GM11168 (cell line): ENCODE measurements around the gene NUDT1.

Experiments
- in situ Hi-C: fragments of 300-500 bp; cut with MboI; formaldehyde crosslinking; loops from one replicate; pipeline ENCODE4 v1.12.0; 2022; ENCODE audit warnings: low sequenced_read_pairs; ENCODE audit not compliant: unreplicated experiment

The NUDT1 gene

DNA sequence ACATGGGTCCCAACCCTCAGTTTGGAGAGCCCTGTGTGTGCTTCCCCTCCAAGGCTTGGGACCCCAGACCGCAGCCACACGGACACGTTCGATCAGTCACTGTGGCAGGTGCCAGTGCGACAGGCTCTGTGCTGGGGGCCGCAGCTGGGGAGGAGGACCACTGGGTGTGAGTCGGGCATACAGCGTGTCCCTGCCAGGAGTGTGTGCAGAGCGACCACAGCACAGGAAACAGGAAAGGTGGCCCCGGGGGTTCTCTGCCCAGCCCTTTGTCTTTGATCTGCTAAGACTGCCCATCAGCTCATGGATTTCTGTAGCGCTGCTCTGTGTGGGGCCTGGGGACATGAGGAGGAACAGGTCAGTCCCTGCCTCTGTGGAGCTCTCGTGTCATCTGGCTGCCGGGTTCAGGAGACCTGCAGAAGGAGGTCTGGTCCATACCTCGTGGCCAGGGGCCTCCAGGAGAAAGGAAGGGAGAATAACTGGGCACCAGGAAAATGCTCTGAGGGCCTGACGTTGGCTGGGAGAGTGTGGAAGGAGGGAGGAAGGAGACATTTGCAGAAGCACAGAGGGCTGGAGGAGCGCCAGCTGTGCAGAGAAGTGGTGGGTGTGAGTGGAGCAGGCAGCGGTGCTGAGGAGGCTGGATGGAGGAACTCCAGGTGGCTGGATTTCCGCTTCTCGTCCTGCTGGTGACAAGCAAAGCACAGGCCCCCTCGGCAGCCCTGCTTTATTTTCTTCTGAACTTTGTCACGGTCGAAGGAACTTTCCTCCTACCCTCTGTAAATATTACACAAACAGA lies 4.1 kb downstream of the NUDT1 start:
- in situ Hi-C loops = loop anchor here (5.0 kb wide), 1 partner anchor 101 kb away; no protein-coding TSS in a partner anchor

DNA sequence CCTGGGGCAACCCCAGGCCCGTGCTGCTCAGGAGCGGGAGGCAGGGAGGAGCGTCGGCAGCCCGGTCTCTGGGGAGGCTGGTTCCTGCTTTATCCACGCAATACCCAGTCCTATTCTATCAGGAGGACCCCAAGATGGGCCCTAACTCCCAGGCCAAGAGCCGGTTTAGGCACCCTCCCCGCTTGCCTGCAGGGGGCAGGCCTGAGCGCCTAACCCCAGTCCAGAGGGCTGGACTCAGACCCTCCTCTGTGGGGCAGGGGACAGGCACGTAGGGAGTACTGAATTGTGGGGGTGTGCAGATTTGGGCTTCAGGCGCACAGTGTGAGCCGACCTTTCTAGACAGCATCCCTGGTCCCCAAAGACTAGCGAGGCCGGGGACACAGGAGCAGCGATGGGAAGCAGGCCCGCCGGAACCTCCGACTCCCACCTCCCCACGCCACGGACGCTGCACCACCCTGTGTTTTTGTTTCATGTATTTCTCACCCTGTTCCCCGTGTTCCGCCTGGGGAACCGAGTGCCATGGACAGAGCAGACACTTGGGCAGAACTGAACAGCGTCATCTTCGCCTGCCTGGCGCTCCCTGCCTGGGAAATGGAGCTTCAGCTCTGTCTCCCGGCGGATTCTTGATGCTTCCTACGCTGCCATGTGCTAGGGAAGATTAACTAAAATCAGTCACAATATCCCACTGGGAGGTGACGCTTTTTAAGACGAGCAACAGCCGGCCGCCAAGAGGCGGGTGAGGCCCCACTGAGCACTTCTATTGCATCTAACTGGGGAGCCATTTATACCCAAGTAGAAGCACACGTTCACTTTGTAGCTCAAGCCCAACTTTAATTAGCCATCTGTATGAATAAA lies 5.3 kb downstream of the NUDT1 start:
- in situ Hi-C loops = loop anchor here (5.0 kb wide), 1 partner anchor 100 kb away; no protein-coding TSS in a partner anchor

DNA sequence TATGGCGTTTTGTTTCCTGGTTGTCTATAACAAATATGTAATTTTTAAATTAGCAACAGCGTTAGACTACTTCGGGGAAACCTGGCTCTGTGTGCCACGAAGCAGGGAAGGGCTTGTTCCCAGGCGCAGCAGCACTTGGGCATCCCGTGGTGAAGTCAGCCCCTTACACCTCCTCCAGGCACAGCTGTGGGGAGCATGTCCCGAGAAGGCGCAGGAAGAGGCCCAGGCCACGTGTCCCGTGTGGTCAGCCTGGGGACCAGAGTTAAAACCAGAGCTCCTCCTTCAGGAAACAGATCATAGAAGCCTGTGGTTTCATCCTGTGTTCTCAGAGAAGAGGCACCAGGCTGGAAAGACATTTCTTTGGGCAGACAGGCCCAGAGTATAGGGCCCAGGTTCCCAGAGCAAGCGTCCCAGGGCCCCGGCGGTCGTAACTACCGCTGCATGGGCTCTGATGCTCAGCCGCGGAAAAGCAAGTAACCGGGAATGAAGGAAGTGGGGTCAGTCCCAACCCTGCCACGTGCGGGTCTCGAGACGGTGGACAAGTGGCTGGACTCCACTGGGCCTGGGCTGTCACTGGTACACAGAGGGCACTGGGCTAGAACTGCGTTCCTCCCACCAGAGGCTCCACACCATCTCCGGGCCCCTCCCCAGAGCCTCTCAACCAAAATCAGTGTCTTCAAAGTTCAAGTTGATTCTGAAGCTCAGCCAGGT lies 7.1 kb downstream of the NUDT1 start:
- in situ Hi-C loops = loop anchor here (5.0 kb wide), 1 partner anchor 98 kb away; no protein-coding TSS in a partner anchor

DNA sequence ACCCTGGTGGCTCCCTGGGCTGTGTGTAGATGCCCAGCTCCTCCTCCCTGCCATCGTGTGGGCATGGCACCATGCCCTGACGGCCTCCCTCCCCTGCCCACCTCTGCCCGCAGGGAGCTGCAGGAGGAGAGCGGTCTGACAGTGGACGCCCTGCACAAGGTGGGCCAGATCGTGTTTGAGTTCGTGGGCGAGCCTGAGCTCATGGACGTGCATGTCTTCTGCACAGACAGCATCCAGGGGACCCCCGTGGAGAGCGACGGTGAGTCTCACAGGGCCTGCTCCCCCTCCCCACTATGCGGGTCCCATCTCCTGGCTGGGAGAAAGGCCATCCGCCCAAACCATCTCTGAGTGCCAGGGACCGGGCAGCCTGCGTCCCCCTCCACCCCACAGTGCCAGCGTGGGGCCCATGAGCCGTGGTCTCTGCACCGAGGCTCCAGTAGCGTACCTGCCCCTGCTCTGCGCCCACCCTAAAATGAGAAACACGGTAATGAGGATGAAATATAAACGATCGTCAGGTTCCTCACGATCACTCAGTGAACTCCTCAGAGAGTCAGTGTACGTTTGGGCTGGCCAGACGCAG lies 7.8 kb downstream of the NUDT1 start:
- in situ Hi-C loops = loop anchor here (5.0 kb wide), 1 partner anchor 97 kb away; no protein-coding TSS in a partner anchor

DNA sequence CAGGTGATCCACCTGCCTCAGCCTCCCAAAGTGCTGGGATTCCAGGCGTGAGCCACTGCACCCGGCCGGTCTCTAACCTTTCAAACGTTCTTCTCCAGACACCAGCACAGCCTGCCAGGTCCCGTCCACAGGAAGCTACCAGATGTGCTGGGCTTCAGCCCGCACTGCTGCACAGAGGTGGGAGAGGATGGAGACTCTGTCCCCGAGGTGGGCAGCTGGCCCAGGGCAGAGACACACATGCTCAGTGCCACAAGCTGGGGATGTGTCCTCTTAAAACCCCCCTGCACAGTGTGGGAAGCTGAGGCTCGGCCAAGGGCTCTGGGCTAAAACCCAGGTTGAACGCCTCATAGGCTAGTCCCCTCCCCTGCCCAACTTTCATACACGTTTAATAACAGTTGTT lies 9.4 kb downstream of the NUDT1 start:
- in situ Hi-C loops = no loop called here

DNA sequence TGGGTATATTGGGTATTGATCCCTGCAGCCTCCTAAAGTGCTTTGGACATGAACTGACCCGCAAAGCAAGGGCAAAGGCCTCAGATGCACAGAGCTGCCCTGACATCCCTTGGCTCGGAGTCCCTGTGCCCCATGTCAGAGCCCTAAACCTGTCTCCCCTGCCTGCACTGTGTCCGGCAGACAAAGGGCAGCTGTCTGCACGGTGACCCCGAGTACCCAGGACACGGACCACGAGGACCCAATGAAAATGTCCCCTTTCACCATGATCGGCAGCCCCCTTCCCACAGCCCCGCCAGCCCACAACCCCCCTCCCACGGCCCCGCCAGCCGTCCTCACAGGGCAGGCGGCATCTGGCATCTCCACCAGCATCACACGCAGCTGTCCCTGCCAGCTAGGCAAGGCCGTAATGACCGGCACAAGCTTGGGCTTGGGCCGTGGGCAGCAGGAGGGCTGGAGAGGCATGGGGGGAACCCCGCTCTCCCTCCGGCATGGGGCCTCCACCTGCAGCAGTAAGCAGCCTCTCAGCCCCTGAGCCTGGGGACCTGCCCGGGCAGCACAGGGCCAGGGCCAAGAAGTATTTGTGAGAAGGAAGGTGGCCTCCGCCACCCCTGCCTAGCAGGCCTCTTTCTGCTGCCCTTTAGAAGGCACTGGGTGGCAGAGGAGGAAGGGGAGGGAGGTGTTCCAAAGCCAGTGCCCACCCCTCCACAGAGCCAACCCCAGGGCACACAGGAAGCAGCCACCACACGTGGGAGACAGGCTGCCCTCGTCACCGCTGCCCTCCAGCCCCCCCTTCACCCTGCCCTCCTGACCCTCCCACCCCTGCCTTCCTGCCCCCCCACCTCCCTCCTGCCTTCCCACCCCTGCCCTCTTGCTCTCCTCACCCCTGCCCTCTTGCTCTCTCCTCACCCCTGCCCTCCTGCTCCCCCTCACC lies 10.1 kb downstream of the NUDT1 start:
- in situ Hi-C loops = no loop called here

DNA sequence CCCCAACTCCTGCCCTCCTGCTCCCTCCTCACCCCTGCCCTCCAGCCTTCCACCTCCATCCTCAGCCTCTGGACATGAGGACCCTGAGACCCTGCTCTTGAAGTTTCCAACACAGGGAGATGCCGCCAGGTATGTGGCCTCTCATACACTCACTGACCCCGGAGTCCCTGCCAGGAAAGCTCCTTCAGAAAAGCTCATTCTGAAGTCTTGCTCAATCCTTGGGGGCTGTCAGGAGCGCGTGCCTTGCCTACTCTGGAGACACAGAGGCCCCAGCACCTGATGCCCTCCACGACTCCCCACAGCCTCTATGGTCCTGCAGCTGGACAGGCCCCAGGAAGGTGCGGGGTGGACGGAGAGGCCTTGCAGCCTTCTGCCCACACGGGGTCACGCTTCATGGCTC lies 11.0 kb downstream of the NUDT1 start:
- in situ Hi-C loops = no loop called here

DNA sequence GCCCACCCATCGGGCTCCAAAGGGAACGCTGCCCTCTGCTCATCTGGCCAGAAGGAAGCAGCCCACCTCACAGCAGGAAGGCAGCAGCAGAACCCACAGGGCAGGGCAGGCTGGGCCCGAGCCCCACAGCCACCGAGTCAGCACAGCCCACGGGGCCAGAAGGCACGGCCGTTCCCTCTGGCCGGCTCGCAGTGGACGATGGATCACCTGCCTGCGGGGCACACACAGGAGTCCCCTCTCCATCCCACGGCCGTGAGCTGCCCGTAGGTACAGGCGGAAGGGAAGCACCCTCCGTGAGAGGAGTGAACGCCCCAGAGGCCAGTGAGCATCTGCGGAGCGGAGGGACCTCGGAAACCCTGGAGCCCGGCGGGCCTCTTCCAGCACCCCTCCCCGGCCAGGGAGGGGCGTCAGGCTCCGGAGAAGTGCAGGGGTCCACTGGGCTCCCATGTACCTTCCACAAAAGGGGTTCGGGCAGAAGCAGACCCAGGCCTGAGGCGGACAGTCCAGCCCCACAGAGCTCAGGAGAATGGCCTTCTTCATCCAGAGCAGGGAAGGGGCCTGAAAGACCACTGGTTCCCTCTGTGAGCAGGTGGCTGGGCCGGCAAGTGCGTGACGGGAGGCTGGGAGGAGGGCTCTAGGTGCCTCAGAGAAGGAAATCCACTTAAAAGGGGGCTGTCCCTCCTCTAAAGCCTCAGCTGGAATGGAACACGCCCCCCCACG lies 11.7 kb downstream of the NUDT1 start:
- in situ Hi-C loops = no loop called here

DNA sequence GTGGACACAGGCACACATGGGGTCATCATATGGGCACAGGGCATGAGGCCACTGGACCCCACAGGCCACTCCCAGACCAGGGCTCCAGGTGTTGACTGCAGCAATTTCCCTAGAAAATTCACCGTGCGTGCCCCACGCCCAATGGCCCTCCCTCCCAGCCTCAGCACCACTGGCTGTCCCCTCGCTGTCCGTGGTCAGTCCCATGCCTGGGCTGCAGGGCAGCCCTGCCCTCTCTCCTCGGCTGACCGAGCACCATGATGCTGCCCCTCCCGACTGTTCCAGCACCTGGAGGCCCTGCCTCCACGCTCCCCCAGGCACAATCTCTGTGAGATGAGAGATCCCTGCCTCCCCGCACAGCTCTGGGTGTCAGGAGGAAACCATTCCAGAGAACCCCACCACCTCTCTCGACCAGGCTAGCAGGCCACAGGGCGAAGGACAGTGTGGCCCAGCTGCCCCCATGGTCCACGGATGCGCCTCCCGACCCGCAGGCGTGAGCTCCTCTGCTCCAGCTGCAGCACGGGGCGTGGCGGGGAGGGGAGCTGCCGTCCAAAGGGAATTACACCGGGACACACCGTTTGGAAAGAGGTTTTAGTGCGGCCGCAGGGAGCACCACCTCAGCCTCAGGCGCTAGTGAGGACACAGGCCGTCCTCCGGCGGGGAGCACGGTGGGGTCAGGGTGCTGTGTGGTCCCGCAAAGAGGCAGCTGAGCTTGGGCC lies 12.6 kb downstream of the NUDT1 start:
- in situ Hi-C loops = no loop called here

DNA sequence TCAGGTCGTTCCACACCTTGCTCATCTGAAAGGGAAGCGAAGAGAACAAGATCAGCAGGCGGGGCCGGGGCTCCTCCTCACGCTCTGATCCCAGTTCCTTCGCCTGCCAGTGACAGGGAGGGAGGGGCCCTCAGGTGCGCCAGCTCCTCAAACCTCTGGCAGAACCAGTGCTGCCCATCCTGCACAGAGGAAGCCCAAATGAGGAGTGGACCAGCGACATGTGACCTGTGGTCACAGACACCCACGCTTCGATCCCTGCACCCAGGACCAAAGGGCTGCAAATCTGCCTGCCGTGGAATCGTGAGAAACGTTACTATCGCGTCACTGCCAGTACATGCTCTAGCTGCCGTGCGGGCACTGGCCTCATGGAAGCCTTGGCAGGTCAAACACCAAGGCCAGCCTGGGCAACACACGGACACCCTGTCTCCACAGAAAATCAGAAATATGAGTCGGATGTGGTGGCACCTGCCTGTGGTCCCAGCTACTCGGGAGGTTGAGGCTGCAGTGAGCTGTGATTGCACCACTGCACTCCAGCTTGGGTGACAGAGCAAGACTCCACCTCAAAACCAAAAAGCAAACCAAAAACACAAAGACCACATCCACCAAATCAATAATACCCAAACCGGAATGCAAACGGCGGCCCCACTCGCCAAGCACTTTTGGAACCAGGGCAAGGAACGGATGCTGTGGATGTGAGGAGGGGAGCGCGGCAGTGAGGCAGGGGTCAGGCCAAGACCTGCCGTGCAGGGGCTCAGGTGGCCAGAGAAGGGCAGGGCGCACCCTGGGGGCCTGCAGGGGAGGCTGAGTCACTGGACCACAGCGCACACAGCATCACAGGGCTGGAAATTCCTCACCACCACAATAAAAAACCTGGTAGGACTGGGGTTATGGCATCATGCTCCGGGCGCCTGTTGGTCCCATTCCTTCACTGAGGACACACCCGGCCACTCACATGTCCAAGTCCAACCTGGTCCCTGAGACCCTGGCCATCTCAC lies 13.4 kb downstream of the NUDT1 start:
- in situ Hi-C loops = no loop called here

DNA sequence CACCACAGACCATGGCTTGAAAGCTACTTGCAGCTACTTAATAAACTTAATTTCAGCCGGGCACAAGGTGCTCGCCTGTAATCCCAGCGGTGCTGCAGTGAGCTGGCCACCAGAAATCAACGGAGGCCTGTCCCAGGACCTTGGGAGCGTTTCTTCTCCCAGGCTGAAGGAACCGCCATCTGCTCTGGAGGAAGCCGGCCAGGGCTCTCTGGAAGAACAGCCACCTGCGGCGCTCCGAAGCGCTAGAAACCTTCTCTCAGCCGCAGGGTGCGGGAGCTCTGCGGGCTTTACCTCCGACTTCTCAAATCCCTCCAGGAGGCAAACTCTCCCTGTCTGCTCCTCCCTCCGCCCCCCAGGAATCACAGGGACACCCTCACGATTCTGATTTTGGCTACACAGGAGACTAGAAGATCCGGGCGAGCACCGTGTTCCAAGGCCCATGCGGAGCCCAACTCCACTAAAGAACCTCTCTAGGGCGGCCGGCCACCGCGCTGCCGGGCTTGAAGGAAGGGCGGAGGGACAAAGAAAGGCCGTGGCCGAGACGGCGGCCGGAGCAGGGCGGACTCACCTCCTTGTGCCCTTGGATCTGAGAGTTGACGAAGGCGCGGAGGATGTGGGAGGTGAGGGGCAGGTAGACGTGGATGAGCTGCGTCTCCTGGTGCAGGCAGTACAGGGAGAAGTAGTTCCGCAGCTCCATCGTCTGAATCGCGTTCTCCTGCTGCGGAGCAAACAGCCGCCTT lies 14.4 kb downstream of the NUDT1 start:
- in situ Hi-C loops = no loop called here

DNA sequence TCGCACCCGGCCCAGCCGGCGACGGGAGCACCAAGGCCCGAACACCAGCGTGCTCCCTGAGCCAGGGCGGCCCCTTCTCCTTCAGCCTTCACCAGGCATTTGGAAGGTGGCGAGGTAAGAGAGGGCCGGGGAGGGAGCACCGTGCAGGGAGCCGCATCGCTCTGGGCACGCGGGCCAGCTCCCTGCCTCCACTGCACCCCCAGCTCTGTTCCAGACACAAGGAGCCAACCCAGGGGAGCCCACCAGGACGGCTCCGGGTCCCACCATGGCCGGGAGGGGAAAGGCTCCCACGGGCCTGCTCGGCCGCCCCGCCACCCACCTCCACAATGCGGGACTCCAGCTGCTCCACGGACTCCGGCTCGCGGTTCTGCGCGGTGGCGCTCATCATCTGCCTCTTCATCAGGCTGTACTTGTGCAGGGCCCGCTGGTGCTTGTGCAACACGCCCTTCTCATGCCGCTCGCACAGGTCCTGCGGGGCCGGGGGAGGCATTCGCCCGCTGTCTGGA lies 15.1 kb downstream of the NUDT1 start:
- in situ Hi-C loops = no loop called here

DNA sequence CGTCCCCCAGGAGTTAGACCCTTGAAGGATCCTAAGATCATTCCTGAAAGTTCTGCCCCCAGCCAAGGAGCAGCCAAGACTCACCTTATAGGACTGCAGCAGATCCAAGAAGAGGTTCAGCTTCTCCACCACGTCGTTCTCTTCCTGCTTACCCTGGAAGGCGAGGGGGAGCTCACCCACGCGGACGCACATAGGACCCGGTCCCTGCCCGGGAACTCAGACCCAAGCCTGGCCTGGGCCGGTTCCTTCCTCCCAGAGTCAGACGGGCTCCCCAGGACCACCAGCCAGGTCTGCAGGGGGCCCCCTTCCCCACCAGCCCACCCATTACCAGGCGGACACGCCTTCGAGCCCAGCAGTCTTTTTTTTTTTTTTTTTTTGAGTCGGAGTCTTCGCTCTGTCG lies 15.6 kb downstream of the NUDT1 start:
- in situ Hi-C loops = no loop called here

DNA sequence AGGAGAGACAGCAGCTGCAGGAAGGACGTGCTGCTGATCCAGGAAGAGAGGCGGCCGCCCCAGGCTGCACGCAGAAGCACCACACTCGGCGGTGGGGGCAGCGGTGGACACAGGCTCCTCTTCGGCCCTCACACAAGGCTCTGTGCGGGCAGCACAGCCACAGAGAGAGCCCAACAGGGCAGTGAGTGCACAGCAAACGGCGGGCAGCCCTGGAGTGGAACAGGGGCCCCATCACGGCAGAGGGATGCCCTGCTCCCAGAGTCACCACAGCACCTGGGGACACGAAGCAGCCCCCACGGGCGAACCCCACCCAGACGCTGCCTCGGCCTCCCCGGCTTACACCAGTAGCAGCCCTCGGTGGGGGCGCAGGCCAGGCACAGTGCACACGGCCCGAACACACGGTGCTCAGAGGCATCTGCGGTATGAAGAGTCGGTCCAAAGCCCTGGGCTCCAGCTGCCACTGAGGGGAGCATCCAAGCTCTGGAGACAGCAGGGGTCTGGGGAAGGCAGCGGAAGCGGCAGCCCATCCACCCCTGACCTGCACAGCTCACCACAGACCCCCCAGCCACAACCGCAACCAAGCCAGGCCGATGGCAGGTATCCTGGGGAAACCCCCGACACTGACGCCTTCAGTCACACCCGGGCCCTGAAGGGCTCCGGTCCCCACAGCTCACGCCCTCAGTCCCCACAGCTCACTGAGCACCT lies 16.8 kb downstream of the NUDT1 start:
- in situ Hi-C loops = no loop called here

DNA sequence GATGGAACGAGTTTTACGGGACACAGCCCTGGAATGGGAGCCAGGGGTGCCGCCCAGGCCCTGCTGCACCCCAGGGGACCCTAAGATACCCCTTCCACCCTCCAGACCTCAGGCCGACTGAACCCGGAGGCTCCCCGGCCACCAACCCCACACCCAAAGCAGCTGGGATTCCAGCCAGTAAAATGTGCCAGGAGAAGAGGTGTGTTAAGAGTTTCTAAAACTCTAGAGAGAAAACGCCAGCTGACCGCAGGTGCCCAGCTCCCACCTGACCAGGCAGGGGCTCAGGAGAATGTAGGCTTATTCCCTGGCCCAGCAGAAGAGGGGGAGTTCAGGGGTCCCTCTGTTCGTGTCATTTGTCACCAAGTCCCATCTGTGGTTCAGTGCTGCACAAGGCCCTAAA lies 17.5 kb downstream of the NUDT1 start:
- in situ Hi-C loops = no loop called here
